Hypothalamus (tissue), 51 donors: ENCODE results near the gene RIPK4.
"Not testable (repeated sequence)": the region's sequence is repeated elsewhere in the genome, so short reads cannot be mapped to it uniquely, and the experiment has no call there.

Experiments
- DNase-seq, 51 donors: peaks; one replicate each; lab custom pipeline; 2025; lab: John Stamatoyannopoulos, UW

RIPK4 gene

GRCh38 chr21:41720250-41720649 lies 46.6 kb downstream of the RIPK4 start:
- DNase-seq, result no peak

- no peak for DNase-seq
Measured at GRCh38 chr21:41719691-41720090, 47.2 kb downstream of the RIPK4 start.

- no peak for DNase-seq
Measured at GRCh38 chr21:41717573-41718330, 49.1 kb downstream of the RIPK4 start.

- no peak for DNase-seq
Measured at GRCh38 chr21:41716751-41717150, 50.1 kb downstream of the RIPK4 start.

GRCh38 chr21:41715649-41716281 lies 51.1 kb downstream of the RIPK4 start:
- DNase-seq, result no peak

GRCh38 chr21:41714299-41714865 lies 52.5 kb downstream of the RIPK4 start:
- not testable (repeated sequence) for DNase-seq

- no peak for DNase-seq
Measured at GRCh38 chr21:41713495-41714281, 53.2 kb downstream of the RIPK4 start.

GRCh38 chr21:41712730-41713129 lies 54.1 kb downstream of the RIPK4 start:
- no peak for DNase-seq

- DNase-seq, result no peak
Measured at GRCh38 chr21:41712201-41712600, 54.7 kb downstream of the RIPK4 start.

- no peak for DNase-seq
Measured at GRCh38 chr21:41711416-41712007, 55.3 kb downstream of the RIPK4 start.

- DNase-seq, result no peak
Measured at GRCh38 chr21:41710823-41711160, 56.1 kb downstream of the RIPK4 start.

GRCh38 chr21:41709965-41710822 lies 56.7 kb downstream of the RIPK4 start:
- no peak for DNase-seq

GRCh38 chr21:41709166-41709565 lies 57.7 kb downstream of the RIPK4 start:
- DNase-seq, result no peak

GRCh38 chr21:41707960-41708330 lies 58.9 kb downstream of the RIPK4 start:
- no peak for DNase-seq

GRCh38 chr21:41707231-41707959 lies 59.5 kb downstream of the RIPK4 start:
- DNase-seq, result no peak

- DNase-seq, result no peak
Measured at GRCh38 chr21:41706678-41707077, 60.2 kb downstream of the RIPK4 start.

GRCh38 chr21:41706263-41706639 lies 60.6 kb downstream of the RIPK4 start:
- no peak for DNase-seq

GRCh38 chr21:41705546-41706262 lies 61.1 kb downstream of the RIPK4 start:
- no peak for DNase-seq
